Measurements from ENCODE around the gene RAD51D. TPM values are rescaled to one million over a fixed set of nuclear protein-coding genes. Genes with fewer than 3 reads are reported as not detected.
A peak's percentile ranks its signal among the peaks of the same experiment; 100 is the strongest.

RAD51D gene
- total and polyA plus RNA-seq, 10 of the 15 experiments (the other 5 are each of a cell fraction or from before 2014, with no cell fraction given), result 2.6 to 29.3 (median 13.5) TPM

- TF ChIP-seq HSF1 (IDR thresholded peaks at IDR 0.05; ENCODE audit: low read depth, low read length) (no peak), KDM1A (IDR thresholded peaks at IDR 0.05; ENCODE audit: borderline replicate concordance) (no peak), SKIL (IDR thresholded peaks at IDR 0.05; ENCODE audit: low read depth, poor library complexity, severe bottlenecking) (no peak), ZNF687 (IDR thresholded peaks at IDR 0.05) (peak; percentile 69), ZNF622 (IDR thresholded peaks at IDR 0.05) (no peak), TCF12 (IDR thresholded peaks at IDR 0.05; ENCODE audit: low read depth, low read length) (peak; percentile 90), IKZF2 (IDR thresholded peaks at IDR 0.05) (no peak), POLR2AphosphoS5 (IDR thresholded peaks at IDR 0.05; ENCODE audit: low read length) (no peak; the same call in 1 of the 2 replicates), BHLHE40 (IDR thresholded peaks at IDR 0.05; ENCODE audit: borderline replicate concordance in 1 of 2, low read depth in 2 of 2, low read length in 1 of 2) (peak; percentile 79 to 95), TARDBP (IDR thresholded peaks at IDR 0.05; ENCODE audit: borderline replicate concordance) (no peak), RELA (IDR thresholded peaks at IDR 0.05; ENCODE audit: borderline replicate concordance, partially characterized antibody) (peak; percentile 96), BMI1 (IDR thresholded peaks at IDR 0.05; ENCODE audit: borderline replicate concordance) (no peak), ETV6 (conservative IDR thresholded peaks at IDR 0.05 in 1 of 2, IDR thresholded peaks at IDR 0.05 in 1 of 2; ENCODE audit: borderline replicate concordance in 1 of 2, low read depth in 1 of 2) (no peak; a peak in 1 of 4 replicates), NFXL1 (IDR thresholded peaks at IDR 0.05; ENCODE audit: borderline replicate concordance) (no peak), RCOR1 (conservative IDR thresholded peaks at IDR 0.05; ENCODE audit: low read depth, low read length) (0 out of 2 replicates have a peak, but pooled peaks have one; percentile 20), ELK1 (IDR thresholded peaks at IDR 0.05; ENCODE audit: low read depth, low read length) (0 out of 2 replicates have a peak, but pooled peaks have one; percentile 40), CBX3 (IDR thresholded peaks at IDR 0.05; ENCODE audit: borderline replicate concordance, low read depth) (no peak), SIX5 (IDR thresholded peaks at IDR 0.05; ENCODE audit: low read depth, low read length, severe bottlenecking) (no peak), HDGF (IDR thresholded peaks at IDR 0.05) (no peak), CREB1 (IDR thresholded peaks at IDR 0.05; ENCODE audit: low read depth) (peak; percentile 32; the same call in 1 of the 2 replicates), WRNIP1 (IDR thresholded peaks at IDR 0.05; ENCODE audit: borderline replicate concordance, low read depth, low read length) (no peak), IRF4 (IDR thresholded peaks at IDR 0.05; ENCODE audit: low read depth, low read length) (0 out of 2 replicates have a peak, but pooled peaks have one; percentile 31)
Measured at GRCh38 chr17:35088881-35089585, 30.6 kb downstream of the RAD51D start (continued).
